ENCODE measurements around the gene TMEM238L.

TMEM238L gene

DNA sequence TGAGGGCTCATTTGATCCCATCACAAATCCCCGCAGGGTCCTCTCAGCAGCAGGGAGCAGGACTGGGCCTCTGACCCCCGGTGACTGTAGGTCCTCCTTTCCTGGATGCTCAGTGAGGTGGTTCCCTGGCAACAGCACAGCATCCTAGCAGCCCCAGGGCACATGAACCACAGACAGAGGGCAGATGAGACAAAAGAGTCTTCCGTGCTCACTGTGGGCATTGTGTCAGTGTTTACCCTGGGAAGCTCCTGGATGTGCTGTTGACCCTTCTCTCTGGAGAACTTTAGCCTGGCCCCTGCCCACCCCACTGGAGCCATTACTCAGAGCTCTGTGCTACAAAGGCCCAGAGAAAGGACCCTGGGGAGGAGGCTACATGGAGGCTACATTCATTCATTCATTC is 52.3 kb downstream of the TMEM238L start:
- no peak overlapping the region for H3K4me3 ChIP-seq (ENCODE audit: low read depth, low read length)
- DNase-seq, result no peak
- TF ChIP-seq, protein P1, sequence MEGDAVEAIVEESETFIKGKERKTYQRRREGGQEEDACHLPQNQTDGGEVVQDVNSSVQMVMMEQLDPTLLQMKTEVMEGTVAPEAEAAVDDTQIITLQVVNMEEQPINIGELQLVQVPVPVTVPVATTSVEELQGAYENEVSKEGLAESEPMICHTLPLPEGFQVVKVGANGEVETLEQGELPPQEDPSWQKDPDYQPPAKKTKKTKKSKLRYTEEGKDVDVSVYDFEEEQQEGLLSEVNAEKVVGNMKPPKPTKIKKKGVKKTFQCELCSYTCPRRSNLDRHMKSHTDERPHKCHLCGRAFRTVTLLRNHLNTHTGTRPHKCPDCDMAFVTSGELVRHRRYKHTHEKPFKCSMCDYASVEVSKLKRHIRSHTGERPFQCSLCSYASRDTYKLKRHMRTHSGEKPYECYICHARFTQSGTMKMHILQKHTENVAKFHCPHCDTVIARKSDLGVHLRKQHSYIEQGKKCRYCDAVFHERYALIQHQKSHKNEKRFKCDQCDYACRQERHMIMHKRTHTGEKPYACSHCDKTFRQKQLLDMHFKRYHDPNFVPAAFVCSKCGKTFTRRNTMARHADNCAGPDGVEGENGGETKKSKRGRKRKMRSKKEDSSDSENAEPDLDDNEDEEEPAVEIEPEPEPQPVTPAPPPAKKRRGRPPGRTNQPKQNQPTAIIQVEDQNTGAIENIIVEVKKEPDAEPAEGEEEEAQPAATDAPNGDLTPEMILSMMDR (IDR thresholded peaks at IDR 0.05; ENCODE audit: low read depth, low read length), result no peak
- no peaks in the 10 kb centered on the region for H3K36me3 ChIP-seq
- H3K4me1 ChIP-seq, result peaks cover 4% of the 10 kb centered on the region
- no peaks in the 10 kb centered on the region for H3K9me3 ChIP-seq
- no peaks in the 10 kb centered on the region for H3K27me3 ChIP-seq

DNA sequence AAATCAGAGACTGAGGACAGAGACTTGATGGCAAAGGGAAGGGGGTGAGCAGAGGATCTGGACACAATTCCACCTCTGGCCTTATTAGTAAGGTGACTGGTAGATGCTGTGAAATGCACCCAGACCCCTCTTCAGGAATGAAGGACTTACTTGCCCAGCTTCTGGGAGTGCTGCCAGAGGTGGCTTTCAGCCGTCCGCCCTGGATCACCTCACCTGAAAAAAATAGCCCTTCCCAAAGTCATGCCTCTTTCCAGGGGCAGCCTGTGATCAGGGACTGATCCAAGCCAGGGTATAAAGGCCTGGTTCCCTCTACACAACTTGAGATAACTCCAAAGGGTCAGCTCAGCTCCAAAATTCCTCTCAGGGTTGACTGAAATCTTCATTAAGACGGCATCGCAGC is 53.7 kb downstream of the TMEM238L start:
- Histone ChIP-seq H3K36me3 (no peaks in the 10 kb centered on the region), H3K27me3 (no peaks in the 10 kb centered on the region), H3K4me3 (ENCODE audit: low read depth, low read length) (no peak overlapping the region), H3K9me3 (no peaks in the 10 kb centered on the region), H3K4me1 (peaks cover 4% of the 10 kb centered on the region)
- no peak for DNase-seq
- TF ChIP-seq, protein P1 (IDR thresholded peaks at IDR 0.05; ENCODE audit: low read depth, low read length), result no peak

DNA sequence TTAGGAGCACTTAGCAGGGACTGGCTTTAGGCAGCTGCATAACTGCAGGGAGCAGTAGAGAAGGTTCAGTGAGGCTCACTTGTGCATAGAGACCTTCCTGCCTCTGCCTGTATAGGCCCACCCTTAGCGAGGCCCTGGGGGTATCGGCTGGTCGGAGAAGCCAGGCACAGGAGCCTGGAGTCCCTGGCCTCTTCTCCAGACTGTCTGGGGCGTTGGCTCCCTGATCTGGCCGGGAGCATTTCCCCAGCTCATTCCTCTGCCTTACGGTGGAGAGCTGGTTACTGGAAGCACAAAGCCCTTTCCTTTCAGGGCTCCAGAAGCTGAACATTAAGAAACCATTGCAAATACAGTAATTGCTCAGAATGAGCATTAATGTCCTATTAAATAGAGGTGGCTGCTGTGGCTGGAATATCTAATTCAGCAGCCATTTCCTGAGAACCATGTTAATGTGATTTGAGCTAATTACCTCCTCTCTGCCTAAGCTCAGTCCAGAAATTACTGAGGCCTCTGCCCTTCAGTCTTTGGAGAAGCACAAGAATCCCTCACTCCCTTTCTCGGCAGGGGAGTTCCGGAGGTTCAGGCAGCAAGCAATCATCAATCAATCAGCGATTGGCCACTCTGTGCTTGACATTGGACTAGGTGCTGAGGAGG is 55.2 kb downstream of the TMEM238L start:
- DNase-seq, result peak; percentile 33
- Histone ChIP-seq H3K9me3 (no peaks in the 10 kb centered on the region), H3K27me3 (no peaks in the 10 kb centered on the region), H3K4me1 (peaks cover 4% of the 10 kb centered on the region), H3K4me3 (ENCODE audit: low read depth, low read length) (no peak overlapping the region), H3K36me3 (no peaks in the 10 kb centered on the region)
- TF ChIP-seq, protein P1 (IDR thresholded peaks at IDR 0.05; ENCODE audit: low read depth, low read length), result no peak

DNA sequence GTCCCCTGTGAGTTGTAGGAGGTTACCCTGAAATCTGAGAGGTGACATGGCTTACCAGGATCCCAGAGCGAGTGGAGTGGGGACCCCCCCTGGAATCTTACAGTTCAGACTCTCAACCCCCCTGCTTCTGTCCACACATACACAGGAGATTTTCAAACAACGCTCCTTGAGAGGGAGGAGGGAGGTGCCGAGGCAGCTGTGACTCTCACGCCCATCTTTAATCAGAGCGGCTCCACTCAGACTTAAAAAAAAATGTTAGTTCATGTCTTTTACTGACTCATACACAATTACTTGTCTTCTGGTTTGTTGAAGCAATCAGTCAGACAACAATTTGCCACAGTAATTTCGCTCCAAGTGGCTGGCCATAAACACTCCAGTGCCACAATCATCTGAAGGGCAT is 58.7 kb downstream of the TMEM238L start:
- Histone ChIP-seq H3K4me1 (peaks cover 4% of the 10 kb centered on the region), H3K9me3 (no peaks in the 10 kb centered on the region), H3K36me3 (no peaks in the 10 kb centered on the region), H3K27me3 (no peaks in the 10 kb centered on the region), H3K4me3 (ENCODE audit: low read depth, low read length) (no peak overlapping the region)
- DNase-seq, result no peak
- TF ChIP-seq, protein P1 (IDR thresholded peaks at IDR 0.05; ENCODE audit: low read depth, low read length), result no peak
